ENCODE measurements around the gene SLC22A6.

SLC22A6 gene

GRCh38 chr11:62928011-62928410 lies 56.8 kb downstream of the SLC22A6 start:
- no peaks in the 10 kb centered on the region for H4K20me1 ChIP-seq (ENCODE audit: insufficient read depth, low read length)
- H3K4me1 ChIP-seq (ENCODE audit: insufficient read depth, low read length, severe bottlenecking), result peaks cover 8% of the 10 kb centered on the region
- H3K27ac ChIP-seq (ENCODE audit: low read depth, low read length, poor library complexity, severe bottlenecking), result no peak overlapping the region
- no peaks in the 10 kb centered on the region for H3K36me3 ChIP-seq (ENCODE audit: insufficient read depth, low read length)
- peaks cover 3% of the 10 kb centered on the region; the same call in 1 of the 2 replicates for H3K27me3 ChIP-seq (ENCODE audit: insufficient read depth, low read length)
- no peaks in the 10 kb centered on the region for H3K79me2 ChIP-seq (ENCODE audit: insufficient read depth, low read length)
- no peaks in the 10 kb centered on the region for H3K9me3 ChIP-seq (ENCODE audit: low read length)
- no peak overlapping the region for H3K4me2 ChIP-seq (ENCODE audit: low read length)
- no peaks in the 10 kb centered on the region for H3F3A ChIP-seq (ENCODE audit: insufficient read depth, low read length)
- TF ChIP-seq CTCF (IDR thresholded peaks at IDR 0.05; ENCODE audit: low read length), result no peak
- TF ChIP-seq EZH2 (IDR thresholded peaks at IDR 0.05; ENCODE audit: borderline replicate concordance, low read length), result no peak
- H2AFZ ChIP-seq (ENCODE audit: low read length), result no peak overlapping the region
- H3K4me3 ChIP-seq (ENCODE audit: low read depth, low read length, poor library complexity, severe bottlenecking), result no peak overlapping the region
- no peak overlapping the region for H3K9ac ChIP-seq (ENCODE audit: low read length)
- no peaks in the 10 kb centered on the region for H3K9me2 ChIP-seq (ENCODE audit: low read depth, low read length)

- no peaks in the 10 kb centered on the region for H3F3A ChIP-seq (ENCODE audit: insufficient read depth, low read length)
- no peak overlapping the region for H3K9ac ChIP-seq (ENCODE audit: low read length)
- no peaks in the 10 kb centered on the region for H4K20me1 ChIP-seq (ENCODE audit: insufficient read depth, low read length)
- H2AFZ ChIP-seq (ENCODE audit: low read length), result no peak overlapping the region
- no peak overlapping the region for H3K4me3 ChIP-seq (ENCODE audit: low read depth, low read length, poor library complexity, severe bottlenecking)
- H3K36me3 ChIP-seq (ENCODE audit: insufficient read depth, low read length), result no peaks in the 10 kb centered on the region
- H3K79me2 ChIP-seq (ENCODE audit: insufficient read depth, low read length), result no peaks in the 10 kb centered on the region
- no peak overlapping the region for H3K27ac ChIP-seq (ENCODE audit: low read depth, low read length, poor library complexity, severe bottlenecking)
- peaks cover 3% of the 10 kb centered on the region; the same call in 1 of the 2 replicates for H3K27me3 ChIP-seq (ENCODE audit: insufficient read depth, low read length)
- H3K9me2 ChIP-seq (ENCODE audit: low read depth, low read length), result no peaks in the 10 kb centered on the region
- no peak overlapping the region for H3K4me2 ChIP-seq (ENCODE audit: low read length)
- TF ChIP-seq EZH2 (IDR thresholded peaks at IDR 0.05; ENCODE audit: borderline replicate concordance, low read length) (no peak), CTCF (IDR thresholded peaks at IDR 0.05; ENCODE audit: low read length) (no peak)
- H3K4me1 ChIP-seq (ENCODE audit: insufficient read depth, low read length, severe bottlenecking), result peaks cover 8% of the 10 kb centered on the region
- no peaks in the 10 kb centered on the region for H3K9me3 ChIP-seq (ENCODE audit: low read length)
Observed at GRCh38 chr11:62926680-62927455, 57.9 kb downstream of the SLC22A6 start.

Measured in OCI-LY1 (cell line).